ENCODE measurements around the gene TRIO.

- no peak for TF ChIP-seq EZH2 (IDR thresholded peaks at IDR 0.05; ENCODE audit: borderline replicate concordance, low read depth, low read length, severe bottlenecking)
- TF ChIP-seq, protein P1, sequence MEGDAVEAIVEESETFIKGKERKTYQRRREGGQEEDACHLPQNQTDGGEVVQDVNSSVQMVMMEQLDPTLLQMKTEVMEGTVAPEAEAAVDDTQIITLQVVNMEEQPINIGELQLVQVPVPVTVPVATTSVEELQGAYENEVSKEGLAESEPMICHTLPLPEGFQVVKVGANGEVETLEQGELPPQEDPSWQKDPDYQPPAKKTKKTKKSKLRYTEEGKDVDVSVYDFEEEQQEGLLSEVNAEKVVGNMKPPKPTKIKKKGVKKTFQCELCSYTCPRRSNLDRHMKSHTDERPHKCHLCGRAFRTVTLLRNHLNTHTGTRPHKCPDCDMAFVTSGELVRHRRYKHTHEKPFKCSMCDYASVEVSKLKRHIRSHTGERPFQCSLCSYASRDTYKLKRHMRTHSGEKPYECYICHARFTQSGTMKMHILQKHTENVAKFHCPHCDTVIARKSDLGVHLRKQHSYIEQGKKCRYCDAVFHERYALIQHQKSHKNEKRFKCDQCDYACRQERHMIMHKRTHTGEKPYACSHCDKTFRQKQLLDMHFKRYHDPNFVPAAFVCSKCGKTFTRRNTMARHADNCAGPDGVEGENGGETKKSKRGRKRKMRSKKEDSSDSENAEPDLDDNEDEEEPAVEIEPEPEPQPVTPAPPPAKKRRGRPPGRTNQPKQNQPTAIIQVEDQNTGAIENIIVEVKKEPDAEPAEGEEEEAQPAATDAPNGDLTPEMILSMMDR (IDR thresholded peaks at IDR 0.05; ENCODE audit: borderline replicate concordance, extremely low read depth, low read length, poor library complexity, severe bottlenecking): no peak
Measured at GRCh38 chr5:14545862-14546261, 402.7 kb downstream of the TRIO start.
